Small intestine (tissue), 7 donors: ENCODE results near the gene ZFP90. TPM values are rescaled to one million over a fixed set of nuclear protein-coding genes. Genes with fewer than 3 reads are reported as not detected.

Experiments
- DNase-seq, 2 donors: peaks; one replicate each; pipeline versions ENCODE4 v3.0.0 to v3.0.0-alpha.2; 2013
- FAIRE-seq: peaks from 2 replicates; lab custom pipeline; 2012; peaks lifted over from hg19 to GRCh38; lab: Jason Lieb, UNC
- H3K27ac ChIP-seq, 3 donors: one replicate each; pipeline ENCODE4 v1.5.1; 2013; ENCODE audit warnings: low read length in 2 of 3, mild to moderate bottlenecking in 2 of 3, control low read depth in 1 of 3, inconsistent platforms in 1 of 3, low read depth in 1 of 3, moderate library complexity in 1 of 3
- H3K27me3 ChIP-seq, 3 donors: one replicate each; pipeline ENCODE4 v1.6.1; 2013; ENCODE audit warnings: low read length in 3 of 3, inconsistent platforms in 1 of 3; ENCODE audit not compliant: control insufficient read depth in 3 of 3, insufficient read depth in 3 of 3
- H3K36me3 ChIP-seq, 3 donors: one replicate each; pipeline ENCODE4 v1.6.1; 2013; ENCODE audit warnings: low read length in 3 of 3, inconsistent platforms in 1 of 3, low read depth in 1 of 3, mild to moderate bottlenecking in 1 of 3, moderate library complexity in 1 of 3; ENCODE audit not compliant: control insufficient read depth in 3 of 3, insufficient read depth in 2 of 3
- H3K4me1 ChIP-seq, 3 donors: one replicate each; pipeline ENCODE4 v1.6.1; 2013; ENCODE audit warnings: low read length in 2 of 3, inconsistent platforms in 1 of 3, low read depth in 1 of 3, mild to moderate bottlenecking in 1 of 3, moderate library complexity in 1 of 3; ENCODE audit not compliant: control insufficient read depth in 3 of 3, insufficient read depth in 2 of 3
- H3K4me3 ChIP-seq, 3 donors: one replicate each; pipeline ENCODE4 v1.5.1; 2013; ENCODE audit warnings: low read length in 3 of 3, control low read depth in 1 of 3, inconsistent platforms in 1 of 3, low read depth in 1 of 3, mild to moderate bottlenecking in 1 of 3, moderate library complexity in 1 of 3
- H3K9me3 ChIP-seq, 2 donors: one replicate each; pipeline ENCODE4 v1.6.1; 2013; ENCODE audit warnings: low read depth in 1 of 2, low read length in 1 of 2; ENCODE audit not compliant: control insufficient read depth in 2 of 2, insufficient read depth in 1 of 2
- WGBS, 3 donors: extraction: QIAGEN DNeasy Blood & Tissue Kit; methylation state at CpG; one replicate each; pipeline ENCODE4 v1.1.7; 2013; 5-methylcytosine and 5-hydroxymethylcytosine counted together
- polyA plus RNA-seq, 4 donors: library from polyadenylated mRNA; stranded (reverse) in 3 of 4; unstranded in 1 of 4; fragments of 200-250 nt in 3 of 4; fragments of 120-200 nt in 1 of 4; gene quantifications; one replicate each; pipeline versions ENCODE4 v1.2.1 to v1.2.3, GENCODE V29; 2013
- donor health status: healthy with polysubstance abuse.
- donor health status: control.
- donor health status: control.
- donor health status: Bipolar disorder and iron deficiency.
- donor health status: healthy.

Gene ZFP90
- polyA plus RNA-seq, 4 donors, result 1.6 to 16.3 (median 3.8) TPM

- Histone ChIP-seq H3K9me3 (no peaks in the 10 kb centered on the region), H3K4me3 (no peak overlapping the region), H3K36me3 (no peaks in the 10 kb centered on the region), H3K27ac (no peak overlapping the region), H3K4me1 (peaks cover 0 to 8% (median 2%) of the 10 kb centered on the region in 3 donors), H3K27me3 (peaks cover 0 to 17% (median 0%) of the 10 kb centered on the region in 3 donors)
- 84 to 96% (median 89%) methylated on average over 7 of the region's 7 CpGs for WGBS, 3 donors
- FAIRE-seq (no peak), DNase-seq (no peak)
Measured at GRCh38 chr16:68508641-68509240, 30.4 kb upstream of the ZFP90 start.

DNA sequence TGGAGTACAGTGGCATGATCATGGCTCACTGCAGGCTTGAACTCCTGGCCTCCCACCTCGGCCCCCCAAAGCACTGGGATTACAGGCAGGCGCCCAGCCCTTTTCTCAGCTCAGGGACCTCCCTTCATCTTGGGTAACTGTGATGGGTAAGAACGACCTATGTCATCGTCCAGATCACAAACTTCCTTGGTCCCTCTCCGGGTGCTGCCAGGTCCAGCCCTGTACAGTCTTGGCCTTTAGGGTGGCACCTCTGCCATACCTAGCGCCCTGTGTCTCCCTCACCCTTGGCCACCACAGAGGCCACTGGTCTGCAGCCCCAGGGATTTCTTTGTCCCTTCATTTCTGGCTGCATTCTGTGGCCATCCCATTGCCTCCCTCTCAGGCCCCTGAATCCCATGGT, 29.7 kb upstream of the ZFP90 start:
- Histone ChIP-seq H3K9me3 (no peaks in the 10 kb centered on the region), H3K4me1 (peaks cover 0 to 8% (median 2%) of the 10 kb centered on the region in 3 donors), H3K27ac (no peak overlapping the region), H3K4me3 (no peak overlapping the region), H3K36me3 (no peaks in the 10 kb centered on the region), H3K27me3 (peaks cover 0 to 17% (median 0%) of the 10 kb centered on the region in 3 donors)
- FAIRE-seq (no peak), DNase-seq (no peak)
- whole genome bisulfite sequencing, 3 donors, result 90 to 95% (median 92%) methylated on average over 6 of the region's 6 CpGs

GRCh38 chr16:68510775-68511174, 28.3 kb upstream of the ZFP90 start:
- Histone ChIP-seq H3K9me3 (no peaks in the 10 kb centered on the region), H3K36me3 (no peaks in the 10 kb centered on the region), H3K4me3 (no peak overlapping the region), H3K27ac (no peak overlapping the region), H3K4me1 (peaks cover 0 to 8% (median 2%) of the 10 kb centered on the region in 3 donors), H3K27me3 (peaks cover 0 to 17% (median 0%) of the 10 kb centered on the region in 3 donors)
- FAIRE-seq (no peak), DNase-seq (no peak)
- 96 to 98% (median 97%) methylated on average over 3 of the region's 3 CpGs for WGBS, 3 donors

DNA sequence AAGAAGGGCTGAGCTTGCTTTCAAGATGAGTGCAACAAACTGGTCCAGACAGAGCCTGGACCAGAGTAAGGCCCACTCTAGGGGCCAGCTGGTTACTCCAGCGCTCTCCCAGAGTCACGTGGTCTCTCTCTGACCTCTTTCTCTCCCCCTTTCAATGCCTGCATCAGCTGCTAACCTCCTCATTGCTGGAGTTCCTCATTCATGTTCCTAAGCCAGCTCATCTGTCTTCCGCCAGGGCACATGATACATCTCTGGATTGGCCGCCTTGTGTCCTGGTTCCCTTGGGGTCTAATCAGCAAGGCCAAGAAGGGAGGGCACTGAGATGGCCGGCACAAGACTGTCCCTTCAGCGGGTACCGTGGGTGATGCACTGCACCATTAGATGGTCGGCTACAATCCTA, 26.9 kb upstream of the ZFP90 start:
- Histone ChIP-seq H3K4me1 (peaks cover 0 to 8% (median 2%) of the 10 kb centered on the region in 3 donors), H3K36me3 (no peaks in the 10 kb centered on the region), H3K27me3 (peaks cover 0 to 8% (median 0%) of the 10 kb centered on the region in 3 donors), H3K27ac (no peak overlapping the region), H3K9me3 (no peaks in the 10 kb centered on the region), H3K4me3 (no peak overlapping the region)
- no peak for FAIRE-seq
- 70 to 76% (median 70%) methylated on average over 8 of the region's 8 CpGs for WGBS, 3 donors
- DNase-seq, result no peak

- DNase-seq, result no peak
- Histone ChIP-seq H3K4me1 (peaks cover 0 to 8% (median 2%) of the 10 kb centered on the region in 3 donors), H3K9me3 (no peaks in the 10 kb centered on the region), H3K4me3 (no peak overlapping the region), H3K36me3 (no peaks in the 10 kb centered on the region), H3K27me3 (peaks cover 0 to 6% (median 0%) of the 10 kb centered on the region in 3 donors), H3K27ac (no peak overlapping the region)
- WGBS, 3 donors, result 95 to 100% (median 96%) methylated on average over 1 of the region's 1 CpG
- FAIRE-seq, result no peak
Measured at GRCh38 chr16:68512742-68513141, 26.3 kb upstream of the ZFP90 start.

- Histone ChIP-seq H3K36me3 (no peaks in the 10 kb centered on the region), H3K27ac (no peak overlapping the region), H3K9me3 (no peaks in the 10 kb centered on the region), H3K27me3 (peaks cover 0 to 4% (median 0%) of the 10 kb centered on the region in 3 donors), H3K4me3 (no peak overlapping the region), H3K4me1 (peaks cover 0 to 8% (median 0%) of the 10 kb centered on the region in 3 donors)
- WGBS, 3 donors, result 54 to 68% (median 57%) methylated on average over 3 of the region's 3 CpGs
- DNase-seq, result no peak
- no peak for FAIRE-seq
Measured at GRCh38 chr16:68514511-68514910, 24.6 kb upstream of the ZFP90 start.

GRCh38 chr16:68517606-68518166, 21.4 kb upstream of the ZFP90 start:
- no peak for FAIRE-seq
- Histone ChIP-seq H3K9me3 (no peaks in the 10 kb centered on the region), H3K4me3 (no peak overlapping the region), H3K4me1 (peaks cover 0 to 6% (median 0%) of the 10 kb centered on the region in 3 donors), H3K27me3 (no peaks in the 10 kb centered on the region), H3K27ac (no peak overlapping the region), H3K36me3 (no peaks in the 10 kb centered on the region)
- 50 to 55% (median 55%) methylated on average over 7 of the region's 7 CpGs for WGBS, 3 donors
- no peak for DNase-seq

GRCh38 chr16:68519225-68519745, 19.8 kb upstream of the ZFP90 start:
- no peaks in the 10 kb centered on the region for H3K36me3 ChIP-seq
- 83 to 92% (median 88%) methylated on average over 6 of the region's 6 CpGs for WGBS, 3 donors
- peaks cover 0 to 6% (median 0%) of the 10 kb centered on the region in 3 donors for H3K4me1 ChIP-seq
- H3K27me3 ChIP-seq, result no peaks in the 10 kb centered on the region
- H3K4me3 ChIP-seq, result no peak overlapping the region
- H3K27ac ChIP-seq, result no peak overlapping the region
- DNase-seq (no peak), FAIRE-seq (no peak)
- H3K9me3 ChIP-seq, result no peaks in the 10 kb centered on the region
